ENCODE data around the gene ANXA1. TPM values are rescaled to one million over a fixed set of nuclear protein-coding genes. Genes with fewer than 3 reads are reported as not detected.

Gene ANXA1
- total RNA-seq, 1 experiment from 2014 or later, result 2.1 TPM

GRCh38 chr9:73135394-73135793 is 16.3 kb upstream of the ANXA1 start (continued):
- TF ChIP-seq HMGA2 (CRISPR knock-in tag; IDR thresholded peaks at IDR 0.05) (no peak), IRF1 (CRISPR knock-in tag; IDR thresholded peaks at IDR 0.05) (no peak)

GRCh38 chr9:73137286-73137899 is 14.3 kb upstream of the ANXA1 start:
- H3K4me3 Mint-ChIP-seq, result no peak overlapping the region
- H3K9me3 Mint-ChIP-seq, result peaks cover 7% of the 10 kb centered on the region; the same call in 1 of the 2 replicates
- H3K36me3 Mint-ChIP-seq, result no peaks in the 10 kb centered on the region
- ChIA-PET POLR2A (no interaction called here), CTCF (no interaction called here)
- peaks cover 9% of the 10 kb centered on the region for H3K4me1 Mint-ChIP-seq
- ATAC-seq (no peak), DNase-seq (ENCODE audit: low spot score) (no peak)
- H3K27ac Mint-ChIP-seq, result no peak overlapping the region
- H3K27me3 Mint-ChIP-seq (ENCODE audit: low read depth), result no peaks in the 10 kb centered on the region
- TF ChIP-seq ZNF425 (CRISPR knock-in tag; conservative IDR thresholded peaks at IDR 0.05), result no peak
- no peak for TF ChIP-seq ZNF512 (CRISPR knock-in tag; IDR thresholded peaks at IDR 0.05; ENCODE audit: borderline replicate concordance)
- no peak for TF ChIP-seq ZNF532 (CRISPR knock-in tag; IDR thresholded peaks at IDR 0.05; ENCODE audit: borderline replicate concordance)
- TF ChIP-seq TP53 (CRISPR knock-in tag; IDR thresholded peaks at IDR 0.05), result no peak
- no peak for TF ChIP-seq ZNF121 (CRISPR knock-in tag; IDR thresholded peaks at IDR 0.05)
- no peak for TF ChIP-seq ZNF219 (CRISPR knock-in tag; IDR thresholded peaks at IDR 0.05; ENCODE audit: borderline replicate concordance)
- TF ChIP-seq RELA (CRISPR knock-in tag; IDR thresholded peaks at IDR 0.05; ENCODE audit: borderline replicate concordance), result no peak
- no peak for TF ChIP-seq STAT6 (CRISPR knock-in tag; conservative IDR thresholded peaks at IDR 0.05; ENCODE audit: low read depth)

GRCh38 chr9:73137914-73138313 is 13.8 kb upstream of the ANXA1 start:
- ATAC-seq, result no peak
- ChIA-PET CTCF (no interaction called here), POLR2A (no interaction called here)
- Mint-ChIP-seq H3K36me3 (no peaks in the 10 kb centered on the region), H3K9me3 (peaks cover 7% of the 10 kb centered on the region; the same call in 1 of the 2 replicates), H3K4me1 (peaks cover 4% of the 10 kb centered on the region), H3K27ac (no peak overlapping the region), H3K27me3 (ENCODE audit: low read depth) (no peaks in the 10 kb centered on the region), H3K4me3 (no peak overlapping the region)
- DNase-seq (ENCODE audit: low spot score), result no peak
- TF ChIP-seq ZSCAN18 (CRISPR knock-in tag; IDR thresholded peaks at IDR 0.05), result no peak
- no peak for TF ChIP-seq USF1 (CRISPR knock-in tag; IDR thresholded peaks at IDR 0.05)
- TF ChIP-seq SP1 (CRISPR knock-in tag; conservative IDR thresholded peaks at IDR 0.05), result no peak
- no peak for TF ChIP-seq GRHL2 (CRISPR knock-in tag; IDR thresholded peaks at IDR 0.05; ENCODE audit: insufficient replicate concordance, severe bottlenecking)
- no peak for TF ChIP-seq E2F5 (CRISPR knock-in tag; IDR thresholded peaks at IDR 0.05)
- no peak for TF ChIP-seq NFATC4 (CRISPR knock-in tag; IDR thresholded peaks at IDR 0.05)
- no peak for TF ChIP-seq NR2C2 (CRISPR knock-in tag; IDR thresholded peaks at IDR 0.05)
